Islet precursor cell (in vitro differentiated cells): ENCODE results near the gene DDX39B.

Source experiments
- DNase-seq: peaks from one replicate; pipeline ENCODE4 v3.0.0-alpha.2; 2018

DDX39B gene

DNA sequence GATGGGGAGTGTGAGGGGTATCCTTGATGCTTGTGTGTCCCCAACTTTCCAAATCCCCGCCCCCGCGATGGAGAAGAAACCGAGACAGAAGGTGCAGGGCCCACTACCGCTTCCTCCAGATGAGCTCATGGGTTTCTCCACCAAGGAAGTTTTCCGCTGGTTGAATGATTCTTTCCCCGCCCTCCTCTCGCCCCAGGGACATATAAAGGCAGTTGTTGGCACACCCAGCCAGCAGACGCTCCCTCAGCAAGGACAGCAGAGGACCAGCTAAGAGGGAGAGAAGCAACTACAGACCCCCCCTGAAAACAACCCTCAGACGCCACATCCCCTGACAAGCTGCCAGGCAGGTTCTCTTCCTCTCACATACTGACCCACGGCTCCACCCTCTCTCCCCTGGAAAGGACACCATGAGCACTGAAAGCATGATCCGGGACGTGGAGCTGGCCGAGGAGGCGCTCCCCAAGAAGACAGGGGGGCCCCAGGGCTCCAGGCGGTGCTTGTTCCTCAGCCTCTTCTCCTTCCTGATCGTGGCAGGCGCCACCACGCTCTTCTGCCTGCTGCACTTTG, 33.6 kb upstream of the DDX39B start, which contains the start of gene TNF:
Gene TNF, plus strand, starts transcription at position 231 of the 567 bp plus-strand sequence. Its CDS starts 177 bp downstream, at position 408.
- no peak for DNase-seq

DNA sequence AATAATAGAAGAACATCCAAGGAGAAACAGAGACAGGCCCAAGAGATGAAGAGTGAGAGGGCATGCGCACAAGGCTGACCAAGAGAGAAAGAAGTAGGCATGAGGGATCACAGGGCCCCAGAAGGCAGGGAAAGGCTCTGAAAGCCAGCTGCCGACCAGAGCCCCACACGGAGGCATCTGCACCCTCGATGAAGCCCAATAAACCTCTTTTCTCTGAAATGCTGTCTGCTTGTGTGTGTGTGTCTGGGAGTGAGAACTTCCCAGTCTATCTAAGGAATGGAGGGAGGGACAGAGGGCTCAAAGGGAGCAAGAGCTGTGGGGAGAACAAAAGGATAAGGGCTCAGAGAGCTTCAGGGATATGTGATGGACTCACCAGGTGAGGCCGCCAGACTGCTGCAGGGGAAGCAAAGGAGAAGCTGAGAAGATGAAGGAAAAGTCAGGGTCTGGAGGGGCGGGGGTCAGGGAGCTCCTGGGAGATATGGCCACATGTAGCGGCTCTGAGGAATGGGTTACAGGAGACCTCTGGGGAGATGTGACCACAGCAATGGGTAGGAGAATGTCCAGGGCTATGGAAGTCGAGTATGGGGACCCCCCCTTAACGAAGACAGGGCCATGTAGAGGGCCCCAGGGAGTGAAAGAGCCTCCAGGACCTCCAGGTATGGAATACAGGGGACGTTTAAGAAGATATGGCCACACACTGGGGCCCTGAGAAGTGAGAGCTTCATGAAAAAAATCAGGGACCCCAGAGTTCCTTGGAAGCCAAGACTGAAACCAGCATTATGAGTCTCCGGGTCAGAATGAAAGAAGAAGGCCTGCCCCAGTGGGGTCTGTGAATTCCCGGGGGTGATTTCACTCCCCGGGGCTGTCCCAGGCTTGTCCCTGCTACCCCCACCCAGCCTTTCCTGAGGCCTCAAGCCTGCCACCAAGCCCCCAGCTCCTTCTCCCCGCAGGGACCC, 32.6 kb upstream of the DDX39B start:
- DNase-seq, result no peak

DNA sequence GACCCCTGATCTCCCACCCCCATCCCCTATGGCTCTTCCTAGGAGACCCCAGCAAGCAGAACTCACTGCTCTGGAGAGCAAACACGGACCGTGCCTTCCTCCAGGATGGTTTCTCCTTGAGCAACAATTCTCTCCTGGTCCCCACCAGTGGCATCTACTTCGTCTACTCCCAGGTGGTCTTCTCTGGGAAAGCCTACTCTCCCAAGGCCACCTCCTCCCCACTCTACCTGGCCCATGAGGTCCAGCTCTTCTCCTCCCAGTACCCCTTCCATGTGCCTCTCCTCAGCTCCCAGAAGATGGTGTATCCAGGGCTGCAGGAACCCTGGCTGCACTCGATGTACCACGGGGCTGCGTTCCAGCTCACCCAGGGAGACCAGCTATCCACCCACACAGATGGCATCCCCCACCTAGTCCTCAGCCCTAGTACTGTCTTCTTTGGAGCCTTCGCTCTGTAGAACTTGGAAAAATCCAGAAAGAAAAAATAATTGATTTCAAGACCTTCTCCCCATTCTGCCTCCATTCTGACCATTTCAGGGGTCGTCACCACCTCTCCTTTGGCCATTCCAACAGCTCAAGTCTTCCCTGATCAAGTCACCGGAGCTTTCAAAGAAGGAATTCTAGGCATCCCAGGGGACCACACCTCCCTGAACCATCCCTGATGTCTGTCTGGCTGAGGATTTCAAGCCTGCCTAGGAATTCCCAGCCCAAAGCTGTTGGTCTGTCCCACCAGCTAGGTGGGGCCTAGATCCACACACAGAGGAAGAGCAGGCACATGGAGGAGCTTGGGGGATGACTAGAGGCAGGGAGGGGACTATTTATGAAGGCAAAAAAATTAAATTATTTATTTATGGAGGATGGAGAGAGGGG, 31.7 kb upstream of the DDX39B start:
- peak; percentile 86 for DNase-seq

DNA sequence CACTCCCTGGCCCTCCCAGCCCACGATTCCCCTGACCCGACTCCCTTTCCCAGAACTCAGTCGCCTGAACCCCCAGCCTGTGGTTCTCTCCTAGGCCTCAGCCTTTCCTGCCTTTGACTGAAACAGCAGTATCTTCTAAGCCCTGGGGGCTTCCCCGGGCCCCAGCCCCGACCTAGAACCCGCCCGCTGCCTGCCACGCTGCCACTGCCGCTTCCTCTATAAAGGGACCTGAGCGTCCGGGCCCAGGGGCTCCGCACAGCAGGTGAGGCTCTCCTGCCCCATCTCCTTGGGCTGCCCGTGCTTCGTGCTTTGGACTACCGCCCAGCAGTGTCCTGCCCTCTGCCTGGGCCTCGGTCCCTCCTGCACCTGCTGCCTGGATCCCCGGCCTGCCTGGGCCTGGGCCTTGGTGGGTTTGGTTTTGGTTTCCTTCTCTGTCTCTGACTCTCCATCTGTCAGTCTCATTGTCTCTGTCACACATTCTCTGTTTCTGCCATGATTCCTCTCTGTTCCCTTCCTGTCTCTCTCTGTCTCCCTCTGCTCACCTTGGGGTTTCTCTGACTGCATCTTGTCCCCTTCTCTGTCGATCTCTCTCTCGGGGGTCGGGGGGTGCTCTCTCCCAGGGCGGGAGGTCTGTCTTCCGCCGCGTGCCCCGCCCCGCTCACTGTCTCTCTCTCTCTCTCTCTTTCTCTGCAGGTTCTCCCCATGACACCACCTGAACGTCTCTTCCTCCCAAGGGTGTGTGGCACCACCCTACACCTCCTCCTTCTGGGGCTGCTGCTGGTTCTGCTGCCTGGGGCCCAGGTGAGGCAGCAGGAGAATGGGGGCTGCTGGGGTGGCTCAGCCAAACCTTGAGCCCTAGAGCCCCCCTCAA, 30.5 kb upstream of the DDX39B start, which contains the start of gene LTA:
Gene LTA, plus strand, starts transcription at position 249 of the 871 bp plus-strand sequence. Its CDS starts 454 bp downstream, at position 703.
- DNase-seq, result no peak

DNA sequence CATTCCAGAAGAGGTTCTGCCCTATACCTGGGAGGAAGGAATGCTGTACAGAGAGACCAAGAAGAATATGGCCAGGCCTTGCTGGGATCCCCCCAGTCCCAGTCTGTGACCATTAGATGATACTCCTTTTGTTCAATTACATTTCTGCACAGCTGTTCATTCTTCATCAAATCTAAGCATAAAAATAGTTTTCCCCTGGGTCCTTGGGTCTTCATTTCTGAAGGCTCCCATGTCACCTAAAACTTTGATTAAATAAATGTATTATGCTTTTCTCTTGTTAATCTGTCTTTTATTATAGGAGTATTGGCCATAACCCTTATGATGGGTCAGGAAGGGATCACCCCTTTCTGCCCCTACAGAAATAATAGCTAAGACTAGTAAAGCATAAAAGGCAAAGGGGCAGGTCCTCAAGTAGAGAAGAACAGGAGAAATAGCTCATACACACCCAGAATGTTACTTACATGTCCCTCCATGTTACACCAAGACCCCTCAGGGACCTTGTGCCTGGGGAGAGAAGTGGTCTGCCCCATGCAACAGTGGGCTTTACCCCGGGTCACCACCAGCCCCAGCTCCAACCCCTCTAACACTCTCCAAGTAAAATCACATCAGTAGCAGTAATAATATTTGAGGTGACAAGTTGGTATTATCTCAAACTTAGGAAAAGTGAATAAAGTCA, 28.2 kb upstream of the DDX39B start:
- DNase-seq, result no peak

DNA sequence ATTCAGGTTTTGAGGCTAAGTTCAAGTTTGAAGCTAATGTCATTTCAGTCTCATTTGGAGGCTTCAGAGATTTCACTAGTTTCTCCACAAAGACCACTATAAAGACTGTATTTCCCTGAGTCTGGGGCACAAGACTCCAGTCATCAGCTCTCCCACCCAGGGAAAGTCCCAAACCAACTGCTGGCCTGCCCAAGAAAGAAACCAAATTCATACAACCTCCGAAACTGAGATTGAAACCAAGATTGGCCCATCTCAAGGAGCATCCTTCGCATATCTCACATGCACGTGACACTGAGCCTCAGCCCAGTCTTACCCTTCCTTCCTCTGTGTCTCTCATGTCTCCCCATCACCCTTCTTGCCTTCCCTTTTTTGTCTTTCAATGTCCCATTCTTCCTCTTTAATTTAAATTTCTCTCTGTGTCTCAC, 26.7 kb upstream of the DDX39B start:
- DNase-seq, result no peak

DNA sequence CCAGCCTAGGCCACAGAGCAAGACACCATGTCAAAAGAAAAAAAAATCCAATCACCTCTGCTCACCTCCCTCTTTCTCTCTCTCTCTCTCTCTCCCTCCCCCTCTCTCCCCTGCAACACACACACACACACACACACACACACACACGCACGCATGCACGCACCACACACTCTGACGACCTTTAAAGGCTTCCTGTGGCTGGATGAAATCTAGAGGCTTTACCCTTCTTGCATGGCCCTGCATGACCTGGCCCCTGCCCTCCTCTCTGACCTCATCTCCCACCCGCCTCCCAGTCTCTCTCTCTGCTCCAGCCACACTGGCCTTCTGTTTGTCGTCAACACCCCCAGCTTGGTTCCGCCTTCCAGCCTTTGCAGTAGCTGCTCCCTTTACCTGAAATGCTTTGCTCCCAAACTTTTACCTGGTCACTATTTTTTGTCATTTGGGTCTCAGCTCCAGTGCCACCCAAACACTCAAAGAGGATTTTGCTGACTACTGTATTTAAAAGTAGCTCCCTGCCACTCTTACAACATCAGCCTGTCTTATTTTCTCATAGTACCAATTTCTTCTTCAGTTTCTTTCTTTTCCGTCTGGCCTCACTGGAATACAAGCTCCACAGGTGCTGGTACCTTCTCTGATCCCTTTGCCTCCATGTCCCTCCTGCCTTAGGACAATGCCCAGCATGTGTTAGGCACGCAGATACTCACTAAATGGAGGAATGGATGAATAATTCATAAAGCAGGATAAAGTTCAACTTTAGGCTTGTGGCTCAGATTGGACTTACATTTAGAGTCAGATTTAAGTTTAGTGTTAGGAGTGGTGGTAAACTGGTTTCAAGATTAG, 25.9 kb upstream of the DDX39B start:
- peak; percentile 83 for DNase-seq

DNA sequence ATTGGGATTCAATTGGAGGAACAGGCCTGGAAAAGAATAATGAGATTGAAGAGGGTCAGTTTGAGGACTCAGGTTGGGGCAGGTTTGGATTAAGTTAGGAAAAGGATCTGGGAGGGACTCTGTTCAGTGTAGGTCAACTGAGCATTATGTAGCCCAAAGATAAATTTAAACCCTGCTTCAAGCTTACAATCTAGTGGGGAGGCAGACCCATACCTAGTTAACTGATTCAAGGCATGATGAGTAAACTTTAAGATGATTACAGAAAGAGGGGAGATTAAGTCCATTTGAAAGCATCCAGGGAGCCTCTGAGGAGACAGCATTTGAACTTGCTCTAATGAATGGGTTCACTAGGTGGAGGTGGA, 18.9 kb upstream of the DDX39B start:
- no peak for DNase-seq

DNA sequence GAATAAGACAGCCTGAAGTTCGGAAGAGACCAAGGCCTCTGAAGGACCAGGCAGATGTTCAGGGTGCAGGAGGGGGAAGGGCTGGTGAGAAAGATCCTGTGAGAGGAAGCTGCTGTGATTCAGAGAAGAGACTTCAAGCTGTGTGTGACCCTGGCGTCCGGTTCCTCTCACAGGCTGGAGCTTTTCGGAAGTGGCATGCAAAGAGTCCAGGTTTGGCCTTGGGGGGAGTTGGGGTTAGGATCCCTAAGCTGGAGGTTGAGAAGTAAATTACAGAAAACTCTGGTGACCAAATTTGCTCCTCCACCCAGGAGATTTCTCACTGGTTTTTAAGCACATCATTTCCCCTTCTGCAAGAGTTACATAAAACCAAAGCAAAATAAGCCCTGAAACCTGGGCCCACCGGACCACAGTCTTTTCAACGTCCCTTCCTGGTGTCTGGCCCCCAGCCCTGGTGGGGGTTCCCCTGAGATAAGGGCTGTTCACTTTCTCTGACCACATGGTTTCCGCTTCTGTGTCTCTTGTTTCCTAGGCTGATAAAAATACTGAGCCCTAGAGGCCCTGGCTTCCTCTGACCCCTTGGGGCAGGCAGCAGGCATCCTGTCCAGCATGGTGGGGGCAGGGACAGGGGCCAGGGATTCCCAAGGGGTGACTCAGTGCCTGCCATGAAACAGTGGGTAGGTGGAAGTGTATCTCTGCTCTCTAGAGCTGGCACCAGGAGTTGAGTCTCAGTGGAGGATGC, 18.3 kb upstream of the DDX39B start:
- DNase-seq, result peak; percentile 93

DNA sequence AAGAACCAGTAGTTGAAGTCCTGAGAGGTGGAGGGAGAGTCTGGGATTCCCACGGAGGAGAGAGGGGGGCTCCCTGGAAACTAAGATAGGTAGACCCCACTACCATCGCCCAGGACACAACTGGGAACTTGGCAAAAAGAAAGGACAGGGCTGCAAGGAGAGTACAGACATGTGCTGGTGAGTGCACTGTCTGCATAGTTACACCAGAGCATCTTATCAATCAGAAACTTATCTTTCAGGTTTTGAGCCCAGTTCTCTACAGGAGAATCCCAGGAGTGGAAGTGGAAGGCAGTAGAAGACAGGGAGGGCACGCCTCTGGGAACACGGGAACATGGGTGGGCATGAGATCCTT, 17.8 kb upstream of the DDX39B start:
- no peak for DNase-seq

DNA sequence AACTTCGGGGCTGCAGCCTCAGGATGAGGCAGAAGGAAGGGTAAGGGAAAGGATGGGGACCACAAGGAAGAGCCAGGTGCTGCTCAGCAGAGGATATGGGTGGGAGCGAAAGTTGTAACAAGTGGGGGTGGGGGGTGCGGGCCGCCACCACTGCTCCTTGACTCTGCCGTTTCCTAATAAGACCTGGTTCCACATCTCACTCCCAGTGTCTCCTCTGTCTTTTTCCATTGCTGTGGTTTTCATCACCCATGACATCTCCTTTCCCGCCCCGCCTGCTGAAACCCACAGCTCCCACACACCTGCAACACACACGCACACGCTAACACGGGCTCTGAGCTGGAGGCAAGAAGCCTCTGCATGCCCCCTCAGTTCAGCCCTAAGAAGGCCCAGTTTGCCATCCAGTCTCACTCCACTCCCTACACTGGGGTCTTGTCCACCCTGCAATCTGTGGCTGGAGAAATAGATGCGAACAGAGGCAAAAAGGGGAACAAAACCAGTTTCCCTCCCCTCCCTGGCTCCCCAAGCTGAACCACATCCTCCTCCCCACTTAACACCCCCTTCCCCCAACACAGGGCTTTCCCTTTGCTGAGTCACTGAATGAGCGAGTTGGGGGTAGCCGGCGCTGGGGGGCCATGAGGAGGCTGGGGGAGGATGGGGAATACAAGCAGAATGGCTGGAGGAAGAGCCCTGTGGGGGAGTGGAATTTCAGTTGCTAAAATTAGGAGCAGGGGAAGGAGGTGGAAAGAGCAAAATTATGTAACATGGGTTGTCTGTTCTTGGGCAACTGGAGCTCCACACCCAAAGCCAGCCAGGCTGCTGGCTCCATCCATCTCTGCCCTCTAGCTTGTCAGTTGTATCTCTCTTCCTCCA, 17.1 kb upstream of the DDX39B start:
- DNase-seq, result no peak

DNA sequence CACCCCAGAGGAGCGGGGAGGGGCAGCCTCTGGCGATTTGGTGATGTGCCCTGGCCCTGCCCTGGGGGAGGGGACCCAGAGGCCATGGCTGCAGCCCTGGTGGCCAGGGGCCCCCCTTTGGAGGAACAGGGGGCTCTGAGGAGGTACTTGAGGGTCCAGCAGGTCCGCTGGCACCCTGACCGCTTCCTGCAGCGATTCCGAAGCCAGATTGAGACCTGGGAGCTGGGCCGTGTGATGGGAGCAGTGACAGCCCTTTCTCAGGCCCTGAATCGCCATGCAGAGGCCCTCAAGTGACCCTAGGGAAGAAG, 16.5 kb upstream of the DDX39B start:
- no peak for DNase-seq

DNA sequence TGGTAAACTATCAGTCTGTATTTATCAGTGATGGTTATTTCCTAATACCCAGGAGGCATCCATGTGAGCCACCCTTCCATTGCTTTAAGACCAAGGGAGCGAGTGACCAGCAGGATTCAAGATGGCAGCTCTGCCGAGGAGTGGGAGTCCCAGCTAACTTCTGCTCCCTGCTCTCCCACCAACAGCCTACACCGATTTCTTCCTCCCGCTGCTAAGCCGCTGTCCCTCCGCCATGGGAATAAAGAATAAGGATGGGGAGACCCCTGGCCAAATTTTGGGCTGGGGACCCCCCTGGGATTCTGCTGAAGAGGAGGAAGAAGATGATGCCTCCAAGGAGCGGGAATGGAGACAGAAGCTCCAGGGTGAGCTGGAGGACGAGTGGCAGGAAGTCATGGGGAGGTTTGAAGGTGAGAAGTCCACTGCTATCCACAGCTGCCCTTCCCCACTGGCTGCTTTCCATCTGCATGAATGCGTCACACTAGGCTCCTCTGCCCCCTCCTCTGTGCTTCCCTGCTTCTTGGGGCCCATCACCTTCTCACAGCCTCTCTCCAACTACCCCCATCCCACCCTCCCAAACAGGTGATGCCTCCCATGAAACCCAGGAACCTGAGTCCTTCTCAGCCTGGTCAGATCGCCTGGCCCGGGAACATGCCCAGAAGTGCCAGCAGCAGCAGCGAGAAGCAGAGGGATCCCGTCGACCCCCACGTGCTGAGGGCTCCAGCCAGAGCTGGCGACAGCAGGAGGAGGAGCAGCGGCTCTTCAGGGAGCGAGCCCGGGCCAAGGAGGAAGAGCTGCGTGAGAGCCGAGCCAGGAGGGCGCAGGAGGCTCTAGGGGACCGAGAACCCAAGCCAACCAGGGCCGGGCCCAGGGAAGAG, 15.9 kb upstream of the DDX39B start:
- no peak for DNase-seq

DNA sequence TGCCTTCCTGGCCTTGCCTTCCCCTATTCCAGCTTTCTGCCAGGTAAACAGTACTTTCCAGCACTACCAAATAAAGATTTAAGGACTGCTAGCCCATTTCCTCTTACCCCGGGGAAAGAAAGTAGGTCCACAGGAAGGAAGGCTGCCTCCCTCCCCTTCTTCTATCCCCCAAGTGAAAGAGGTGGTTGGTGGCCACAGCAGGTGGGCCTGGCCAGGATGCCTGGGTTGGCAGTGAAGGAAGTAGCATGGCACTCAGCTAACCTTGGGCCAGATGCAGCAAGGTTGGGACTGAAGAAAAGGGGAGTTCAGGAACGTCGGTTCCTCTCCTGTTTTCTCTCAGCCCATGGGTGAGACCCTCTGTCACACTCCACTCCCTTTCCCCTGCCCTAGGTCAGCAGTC, 14.5 kb upstream of the DDX39B start:
- no peak for DNase-seq

DNA sequence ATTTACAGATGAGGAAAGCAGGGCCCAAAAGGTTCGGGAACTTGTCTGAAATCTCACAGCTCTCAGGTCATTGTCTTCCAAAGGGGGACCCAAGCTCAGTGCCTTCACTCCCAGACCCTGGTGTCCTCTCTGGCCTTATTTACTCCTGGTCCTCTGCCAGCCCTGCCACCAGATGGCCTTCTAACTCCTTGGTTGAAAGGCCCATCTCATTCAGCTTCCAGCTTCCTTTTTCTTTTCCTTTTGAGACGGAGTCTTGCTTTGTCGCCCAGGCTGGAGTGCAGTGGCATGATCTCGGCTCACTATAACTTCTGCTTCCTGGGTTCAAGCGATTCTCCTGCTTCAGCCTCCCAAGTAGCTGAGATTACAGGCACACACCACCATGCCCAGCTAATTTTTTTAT, 9.6 kb upstream of the DDX39B start:
- DNase-seq, result peak; percentile 85

DNA sequence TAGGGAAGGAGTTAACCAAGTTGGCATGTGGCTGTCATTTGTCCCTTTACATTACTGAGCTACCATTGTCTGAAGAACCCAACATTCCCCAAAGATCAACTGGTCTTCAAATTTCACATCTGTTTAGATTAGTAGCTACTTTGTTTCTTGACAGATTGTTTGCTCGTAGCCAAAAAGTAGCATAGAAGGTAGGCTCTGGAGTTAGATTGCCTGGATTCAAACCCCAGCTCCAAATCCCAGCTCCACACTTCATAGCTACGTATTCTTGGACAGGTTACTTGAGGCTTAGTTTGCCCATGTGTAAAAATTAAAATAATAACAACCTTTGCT, 6.7 kb upstream of the DDX39B start:
- no peak for DNase-seq

DNA sequence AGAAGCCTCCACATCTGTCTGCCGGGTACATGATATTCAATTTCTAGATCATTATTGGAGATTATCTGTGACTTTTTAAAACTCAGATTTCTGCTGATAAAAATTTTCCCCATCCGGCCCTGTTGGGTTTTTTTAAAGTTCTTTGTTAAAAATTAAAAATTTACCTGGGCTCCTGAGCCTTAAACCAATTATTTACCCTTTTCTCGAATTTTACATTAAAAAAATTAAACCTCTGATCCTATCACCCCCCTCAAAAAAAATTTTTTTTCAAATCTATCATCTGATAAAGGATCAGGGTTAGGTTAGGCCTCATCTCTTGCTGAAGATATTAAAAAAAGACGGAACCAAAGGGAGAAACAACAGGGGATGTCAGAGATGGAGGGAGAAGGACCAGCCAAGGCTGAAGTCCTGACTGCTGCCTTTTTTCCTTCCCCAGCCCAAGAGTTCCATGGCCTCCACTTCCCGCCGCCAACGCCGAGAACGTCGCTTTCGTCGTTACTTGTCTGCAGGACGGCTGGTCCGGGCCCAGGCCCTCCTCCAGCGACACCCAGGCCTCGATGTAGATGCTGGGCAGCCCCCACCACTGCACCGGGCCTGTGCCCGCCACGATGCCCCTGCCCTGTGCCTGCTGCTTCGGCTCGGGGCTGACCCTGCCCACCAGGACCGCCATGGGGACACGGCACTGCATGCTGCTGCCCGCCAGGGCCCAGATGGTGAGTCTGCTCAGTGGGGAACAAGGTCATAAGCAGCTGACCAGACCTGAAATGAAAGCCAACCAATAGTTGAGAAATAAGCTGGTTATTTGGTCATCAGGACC, 6.1 kb upstream of the DDX39B start:
- peak; percentile 39 for DNase-seq
